AG09319 (cell line): ENCODE results near the gene CCDC127.

Experiments
- DNase-seq: peaks from one replicate; pipeline ENCODE4 v3.0.0-alpha.2; 2010; ENCODE audit warnings: low read depth; ENCODE audit errors: extremely low read depth
- TF ChIP-seq, protein P1 (sequence below): IDR thresholded peaks from 2 replicates; pipeline ENCODE4 v1.5.1; 2011; ENCODE audit warnings: low read depth, mild to moderate bottlenecking, inconsistent platforms, low read length, moderate library complexity

The CCDC127 gene

DNA sequence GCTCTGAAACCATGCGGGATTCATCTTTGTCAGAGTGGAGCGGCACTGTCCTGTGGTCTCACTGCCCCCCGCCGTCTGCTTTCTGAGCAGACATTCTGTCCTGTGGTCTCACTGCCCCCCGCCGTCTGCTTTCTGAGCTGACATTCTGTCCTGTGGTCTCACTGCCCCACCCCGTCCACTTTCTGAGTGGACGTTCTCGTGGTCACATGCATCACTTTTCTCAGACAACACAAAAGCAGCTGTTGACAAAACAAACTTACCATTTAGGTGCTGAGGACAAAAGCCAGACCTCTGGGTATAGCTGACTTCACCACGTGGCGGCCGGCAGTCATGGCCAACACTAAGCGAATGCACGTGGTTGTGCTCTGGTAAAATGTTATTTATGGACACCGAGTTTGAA is 23.9 kb downstream of the CCDC127 start:
- no peak for DNase-seq
- TF ChIP-seq, protein P1, sequence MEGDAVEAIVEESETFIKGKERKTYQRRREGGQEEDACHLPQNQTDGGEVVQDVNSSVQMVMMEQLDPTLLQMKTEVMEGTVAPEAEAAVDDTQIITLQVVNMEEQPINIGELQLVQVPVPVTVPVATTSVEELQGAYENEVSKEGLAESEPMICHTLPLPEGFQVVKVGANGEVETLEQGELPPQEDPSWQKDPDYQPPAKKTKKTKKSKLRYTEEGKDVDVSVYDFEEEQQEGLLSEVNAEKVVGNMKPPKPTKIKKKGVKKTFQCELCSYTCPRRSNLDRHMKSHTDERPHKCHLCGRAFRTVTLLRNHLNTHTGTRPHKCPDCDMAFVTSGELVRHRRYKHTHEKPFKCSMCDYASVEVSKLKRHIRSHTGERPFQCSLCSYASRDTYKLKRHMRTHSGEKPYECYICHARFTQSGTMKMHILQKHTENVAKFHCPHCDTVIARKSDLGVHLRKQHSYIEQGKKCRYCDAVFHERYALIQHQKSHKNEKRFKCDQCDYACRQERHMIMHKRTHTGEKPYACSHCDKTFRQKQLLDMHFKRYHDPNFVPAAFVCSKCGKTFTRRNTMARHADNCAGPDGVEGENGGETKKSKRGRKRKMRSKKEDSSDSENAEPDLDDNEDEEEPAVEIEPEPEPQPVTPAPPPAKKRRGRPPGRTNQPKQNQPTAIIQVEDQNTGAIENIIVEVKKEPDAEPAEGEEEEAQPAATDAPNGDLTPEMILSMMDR = no peak

DNA sequence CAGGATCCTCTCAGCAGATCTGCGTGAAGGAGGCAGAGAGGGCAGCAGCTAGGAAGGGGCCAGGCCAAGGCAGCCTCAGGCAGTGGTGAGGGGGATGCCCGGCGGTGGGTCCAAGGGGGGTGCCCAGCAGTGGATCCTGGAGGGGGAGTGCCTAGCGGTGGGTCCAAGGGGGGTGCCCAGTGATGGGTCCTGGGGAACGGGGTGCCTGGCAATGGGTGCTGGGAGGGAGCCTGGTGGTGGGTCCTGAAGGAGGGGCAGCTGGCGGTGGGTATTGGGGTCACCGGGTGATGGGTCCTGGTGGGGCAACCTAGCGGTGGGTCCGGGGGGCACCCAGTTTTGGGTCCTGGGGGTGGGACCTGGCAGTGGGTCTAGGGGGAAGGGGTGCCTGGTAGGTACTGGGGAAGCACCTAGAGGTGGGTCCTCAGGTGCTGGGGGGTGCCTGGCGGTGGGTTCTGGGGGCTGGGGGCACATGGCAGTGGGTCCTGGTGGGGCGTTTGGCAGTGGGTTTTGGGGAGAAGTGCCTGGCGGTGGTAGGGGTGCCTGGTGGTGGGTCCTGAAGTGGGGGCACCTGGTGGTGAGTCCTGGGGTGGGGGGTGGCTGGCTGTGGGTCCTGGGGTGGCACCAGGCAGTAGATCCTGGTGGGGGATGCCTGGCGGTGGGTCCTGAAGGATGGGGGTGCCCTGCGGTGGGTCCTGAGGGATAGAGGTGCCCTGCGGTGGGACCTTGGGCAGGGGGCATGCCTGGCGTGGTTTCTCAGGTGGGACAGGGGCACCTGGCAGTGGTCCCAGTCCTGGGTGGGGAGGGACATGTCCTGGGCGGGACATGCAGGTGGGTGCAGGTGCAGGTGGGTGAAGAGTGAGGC is 24.8 kb downstream of the CCDC127 start:
- TF ChIP-seq, protein P1 = no peak
- no peak for DNase-seq

DNA sequence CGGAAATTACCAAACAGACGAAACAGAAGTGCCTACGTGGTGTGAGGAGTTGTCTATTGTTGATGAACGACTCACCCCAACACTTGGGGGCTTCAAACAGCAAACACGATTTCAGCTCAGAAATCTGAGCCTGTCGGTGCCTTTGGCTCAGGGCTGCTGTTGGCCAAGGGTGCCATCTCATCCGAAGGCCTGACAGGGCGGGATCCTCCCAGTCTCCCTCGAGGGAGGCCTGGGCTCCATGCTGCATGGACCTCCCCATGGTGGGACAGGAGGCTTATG is 25.3 kb downstream of the CCDC127 start:
- TF ChIP-seq, protein P1 = no peak

DNA sequence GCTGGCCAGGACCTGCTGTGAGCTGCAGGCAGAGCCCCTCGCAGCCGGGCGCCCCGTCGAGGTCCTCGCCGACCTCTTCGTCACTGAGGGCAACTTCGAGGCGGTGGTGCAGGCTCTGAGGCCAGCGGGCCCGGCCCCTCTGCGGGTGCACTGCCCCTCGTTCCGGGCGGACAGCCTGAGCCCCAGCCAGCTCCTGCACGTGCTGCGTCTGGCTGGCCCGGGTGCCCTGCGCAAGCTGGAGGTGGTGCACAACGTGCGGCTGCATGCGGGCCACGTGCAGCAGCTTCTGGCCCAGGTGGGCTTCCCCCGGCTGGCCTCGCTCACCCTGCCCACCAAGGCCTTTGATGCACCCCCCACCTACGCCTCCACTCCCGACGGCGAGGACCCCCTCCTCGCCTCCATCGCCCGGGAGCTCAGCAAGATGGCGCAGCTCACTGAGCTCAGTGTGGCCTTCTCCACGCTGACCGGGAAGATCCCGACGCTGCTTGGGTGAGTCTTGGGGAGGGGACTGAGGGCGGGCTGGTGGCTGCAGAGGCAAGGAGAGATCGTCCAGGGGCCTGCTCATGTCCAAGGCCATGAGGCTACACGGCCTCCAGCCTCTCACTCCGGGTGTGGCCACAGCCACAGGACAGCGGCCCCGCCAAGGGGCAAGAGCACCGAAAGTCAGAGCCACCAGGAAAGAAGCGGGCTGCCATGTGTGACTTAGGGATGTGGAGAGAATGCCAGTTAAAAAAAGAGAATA is 25.8 kb downstream of the CCDC127 start:
- DNase-seq = no peak
- TF ChIP-seq, protein P1 = no peak

More for the DNA sequence above, 25.3 kb downstream of the CCDC127 start:
- DNase-seq = no peak

DNA sequence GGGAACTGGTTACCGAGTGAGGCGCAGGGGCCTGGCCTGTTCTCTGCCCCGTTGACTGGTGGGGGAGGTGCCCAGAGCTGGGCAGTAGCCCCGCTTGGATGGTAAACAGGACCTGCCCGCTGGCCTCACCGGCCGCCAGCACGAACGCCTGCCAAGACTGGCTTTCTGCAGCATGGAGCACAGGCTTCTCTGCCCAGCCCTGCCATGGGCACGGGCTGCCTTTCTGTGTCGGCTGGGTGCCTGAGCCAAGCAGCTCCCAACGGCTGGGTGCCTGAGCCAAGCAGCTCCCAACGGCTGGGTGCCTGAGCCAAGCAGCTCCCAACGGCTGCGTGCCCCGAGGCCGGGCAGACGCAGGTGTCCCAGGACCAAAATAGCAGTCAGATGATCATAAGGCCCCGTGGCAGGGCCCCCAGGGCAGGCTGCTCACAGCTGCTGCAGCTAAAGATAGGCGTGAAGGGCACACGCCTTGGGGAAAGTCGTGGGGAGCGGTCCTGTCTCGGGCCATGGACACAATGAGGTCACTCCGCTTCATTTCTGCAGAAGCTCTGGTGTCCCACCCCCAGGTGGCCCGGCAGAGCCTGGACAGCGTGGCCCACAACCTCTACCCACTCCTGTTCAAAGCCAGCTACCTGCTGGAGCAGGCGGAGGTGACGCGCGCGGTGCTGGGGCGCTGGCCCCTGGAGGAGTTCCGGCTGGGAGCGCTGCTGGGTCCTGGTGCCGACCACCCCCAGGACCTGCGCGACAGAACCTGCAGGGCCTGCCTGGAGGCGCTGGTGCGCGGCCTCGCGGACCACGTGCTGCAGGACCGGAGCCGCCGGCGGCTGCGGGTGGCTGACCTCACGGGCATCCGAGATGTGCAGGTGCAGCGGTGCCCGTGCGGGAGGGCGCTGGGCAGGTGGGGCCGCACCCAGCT is 26.7 kb downstream of the CCDC127 start, which contains the start of gene LRRC14B:
TSS of gene LRRC14B (plus strand) at position 460 of the 913 bp plus-strand sequence. CDS start at position 504, 44 bp downstream.
- TF ChIP-seq, protein P1 = no peak
- DNase-seq = no peak

DNA sequence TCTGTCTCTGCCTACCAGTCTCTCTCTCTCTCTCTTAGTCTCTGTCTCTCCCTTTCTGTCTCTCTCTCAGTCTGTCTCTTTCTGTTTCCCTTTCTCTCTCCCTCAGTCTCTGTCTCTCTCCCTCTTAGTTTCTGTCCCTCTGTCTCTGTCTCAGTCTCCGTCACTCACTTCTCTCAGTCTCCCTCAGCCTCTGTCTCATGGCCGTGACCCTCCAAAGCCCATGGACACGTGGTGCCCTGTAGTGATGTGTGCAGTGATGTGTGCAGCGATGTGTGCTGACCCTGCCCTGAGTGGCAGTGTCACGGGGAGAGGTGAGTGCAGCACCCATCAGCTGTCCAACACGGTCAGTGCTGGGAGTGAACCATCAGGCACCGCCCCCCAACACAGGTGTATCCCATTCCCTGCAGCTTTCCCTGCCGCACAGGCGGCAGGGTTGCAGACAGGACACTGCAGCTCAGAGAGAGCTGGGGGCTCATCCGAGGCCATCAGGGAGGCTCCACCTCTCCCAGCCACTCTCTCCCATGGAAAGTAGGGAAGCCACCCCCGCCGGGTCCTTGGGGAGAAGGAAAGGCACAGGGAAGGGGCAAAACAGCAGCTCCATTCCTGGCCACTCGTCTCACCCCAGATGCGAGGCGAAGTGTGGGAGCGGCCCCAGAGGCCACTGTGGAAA is 27.5 kb downstream of the CCDC127 start:
- no peak for DNase-seq
- TF ChIP-seq, protein P1 = no peak
